Loucy (cell line): ENCODE data around the gene PTPRK.

Experiments used
- EZH2phosphoT487 ChIP-seq: fragments of 200-600 bp; IDR thresholded peaks from 2 replicates; pipeline ENCODE4 v1.6.1; 2018; ENCODE audit warnings: antibody characterized with exemption, mild to moderate bottlenecking, moderate library complexity, borderline replicate concordance
- TF ChIP-seq, protein P1 (sequence below): fragments of 200-600 bp; sonication (generic); conservative IDR thresholded peaks from 2 replicates; pipeline ENCODE4 v1.5.1; 2014; ENCODE audit warnings: mild to moderate bottlenecking, antibody characterized with exemption, low read length

DNA sequence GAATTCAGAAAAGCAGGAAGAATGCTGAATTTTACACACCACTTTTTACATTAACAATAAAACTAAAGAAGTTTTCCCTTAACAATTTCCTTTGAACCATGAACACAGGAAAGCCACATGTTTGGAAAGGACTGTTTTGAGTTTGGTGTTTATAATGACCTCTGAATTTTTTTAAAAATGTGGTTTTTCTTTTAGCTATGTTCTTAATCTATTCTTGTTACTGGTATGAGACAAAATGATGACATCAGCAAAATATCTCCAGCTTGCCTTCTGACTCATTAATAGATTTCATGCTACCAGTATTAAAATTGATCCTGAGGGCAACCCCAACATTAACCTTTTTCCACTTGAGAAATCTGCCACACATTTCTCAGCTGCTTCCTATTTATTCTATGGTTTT lies 402.0 kb downstream of the PTPRK start:
- TF ChIP-seq, protein P1, sequence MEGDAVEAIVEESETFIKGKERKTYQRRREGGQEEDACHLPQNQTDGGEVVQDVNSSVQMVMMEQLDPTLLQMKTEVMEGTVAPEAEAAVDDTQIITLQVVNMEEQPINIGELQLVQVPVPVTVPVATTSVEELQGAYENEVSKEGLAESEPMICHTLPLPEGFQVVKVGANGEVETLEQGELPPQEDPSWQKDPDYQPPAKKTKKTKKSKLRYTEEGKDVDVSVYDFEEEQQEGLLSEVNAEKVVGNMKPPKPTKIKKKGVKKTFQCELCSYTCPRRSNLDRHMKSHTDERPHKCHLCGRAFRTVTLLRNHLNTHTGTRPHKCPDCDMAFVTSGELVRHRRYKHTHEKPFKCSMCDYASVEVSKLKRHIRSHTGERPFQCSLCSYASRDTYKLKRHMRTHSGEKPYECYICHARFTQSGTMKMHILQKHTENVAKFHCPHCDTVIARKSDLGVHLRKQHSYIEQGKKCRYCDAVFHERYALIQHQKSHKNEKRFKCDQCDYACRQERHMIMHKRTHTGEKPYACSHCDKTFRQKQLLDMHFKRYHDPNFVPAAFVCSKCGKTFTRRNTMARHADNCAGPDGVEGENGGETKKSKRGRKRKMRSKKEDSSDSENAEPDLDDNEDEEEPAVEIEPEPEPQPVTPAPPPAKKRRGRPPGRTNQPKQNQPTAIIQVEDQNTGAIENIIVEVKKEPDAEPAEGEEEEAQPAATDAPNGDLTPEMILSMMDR, result no peak
- TF ChIP-seq EZH2phosphoT487, result no peak
